K562 (cell line): Measurements from ENCODE around the gene SELENOW. TPM values are rescaled to one million over a fixed set of nuclear protein-coding genes. Genes with fewer than 3 reads are reported as not detected.

Experiments
- ATAC-seq: fragments of 200-7000 bp; cut with Tn5 transposase; 3 replicates; pipeline ENCODE4 v1.9.1; 2020; ENCODE audit warnings: moderate library complexity
- BruUV-seq: library from RNA; stranded (reverse); fragments of 400-500 nt; replicated peaks from 2 replicates; lab custom pipeline; 2021; lab: Mats Ljungman, UMichigan
- CTCF ChIA-PET: fragments of 300-600 bp; formaldehyde crosslinking; extraction: SDS; loops from one replicate; lab custom pipeline; 2021; ENCODE audit warnings: low intra/inter-chr PET ratio; lab: Yijun Ruan, JAX
- POLR2A ChIA-PET: fragments of 300-600, 350-650 bp; sonication (Branson Sonifier 250); formaldehyde crosslinking; extraction: SDS; loops from one replicate; lab custom pipeline; 2021; ENCODE audit warnings: antibody characterized with exemption, inconsistent platforms; lab: Yijun Ruan, JAX
- DNase-seq, 4 experiments: peaks; one replicate each; pipeline versions ENCODE4 v3.0.0 to v3.0.0-alpha.2; 2011 to 2018; ENCODE audit warnings: low spot score in 3 of 4, mixed read lengths in 3 of 4; ENCODE audit errors: extremely low read depth in 1 of 4
- FAIRE-seq: peaks from 2 replicates; lab custom pipeline; 2011; peaks lifted over from hg19 to GRCh38; lab: Jason Lieb, UNC
- H2AFZ ChIP-seq: 2 replicates; pipeline ENCODE4 v1.6.0; 2011; ENCODE audit warnings: low read depth, low read length, control low read depth, inconsistent platforms
- H3K27ac ChIP-seq: fragments of 200-600 bp; 3 replicates; pipeline ENCODE4 v1.8.0; 2011; ENCODE audit warnings: low read depth, mild to moderate bottlenecking, control low read depth, inconsistent platforms, low read length, moderate library complexity, mixed read lengths; ENCODE audit errors: extremely low read depth
- H3K27me3 ChIP-seq, 2 experiments: fragments of 300-600 bp in 1 of 2; 2 replicates in 1 of 2; 3 replicates in 1 of 2; pipeline versions ENCODE4 v1.6.0 to v1.8.0; 2011; ENCODE audit warnings: inconsistent platforms in 2 of 2, low read length in 2 of 2, mild to moderate bottlenecking in 1 of 2, mixed read lengths in 1 of 2, moderate library complexity in 1 of 2; ENCODE audit not compliant: control insufficient read depth in 2 of 2, insufficient read depth in 2 of 2
- H3K36me3 ChIP-seq: fragments of 300-600 bp; 3 replicates; pipeline ENCODE4 v1.8.0; 2011; ENCODE audit warnings: mild to moderate bottlenecking, low read length, inconsistent platforms; ENCODE audit not compliant: control insufficient read depth, insufficient read depth
- H3K4me1 ChIP-seq, 2 experiments: fragments of 200-600 bp in 1 of 2; replicated peaks in 1 of 2; 2 replicates in 1 of 2; 3 replicates in 1 of 2; pipeline versions ENCODE4 v1.5.1 to v1.8.0; 2011; ENCODE audit warnings: inconsistent platforms in 2 of 2, low read length in 2 of 2, mild to moderate bottlenecking in 1 of 2, mixed read lengths in 1 of 2, moderate library complexity in 1 of 2; ENCODE audit not compliant: control insufficient read depth in 2 of 2, insufficient read depth in 2 of 2
- H3K4me2 ChIP-seq: 2 replicates; pipeline ENCODE4 v1.6.1; 2011; ENCODE audit warnings: low read length, control low read depth, inconsistent platforms, mixed read lengths; ENCODE audit not compliant: insufficient read depth
- H3K4me3 ChIP-seq: fragments of 200-600 bp; sonication (generic), shearing (Covaris generic); 2 replicates; pipeline ENCODE4 v1.5.1; 2016; ENCODE audit warnings: control low read depth, inconsistent platforms
- H3K79me2 ChIP-seq: fragments of 200-600 bp; 3 replicates; pipeline ENCODE4 v1.8.0; 2011; ENCODE audit warnings: low read length, inconsistent platforms; ENCODE audit not compliant: control insufficient read depth, insufficient read depth
- H3K9ac ChIP-seq, 2 experiments: 2 replicates each; pipeline versions ENCODE4 v1.6.0 to v1.6.1; 2011; ENCODE audit warnings: low read depth in 2 of 2, low read length in 2 of 2, control low read depth in 1 of 2, inconsistent platforms in 1 of 2, mild to moderate bottlenecking in 1 of 2, mixed read lengths in 1 of 2; ENCODE audit not compliant: insufficient read depth in 1 of 2
- H3K9me1 ChIP-seq: one replicate; pipeline ENCODE4 v1.6.0; 2011; ENCODE audit warnings: inconsistent platforms, mild to moderate bottlenecking, low read length, moderate library complexity; ENCODE audit not compliant: control insufficient read depth, insufficient read depth
- H3K9me3 ChIP-seq: replicated peaks from 2 replicates; pipeline ENCODE4 v1.5.1; 2011; ENCODE audit warnings: low read depth, low read length, inconsistent platforms; ENCODE audit not compliant: control insufficient read depth, insufficient read depth
- H4K20me1 ChIP-seq: replicated peaks from 2 replicates; pipeline ENCODE4 v1.6.1; 2011; ENCODE audit warnings: low read length, inconsistent platforms, mixed read lengths; ENCODE audit not compliant: control insufficient read depth, insufficient read depth
- LARP7 ChIP-seq: fragments of 450-650 bp; IDR thresholded peaks from 2 replicates; pipeline ENCODE4 v1.6.1; 2016
- POLR2G ChIP-seq: fragments of 200-400 bp; formaldehyde crosslinking; IDR thresholded peaks from 2 replicates; pipeline ENCODE4 v1.6.1; 2017; ENCODE audit warnings: low read depth, mild to moderate bottlenecking, antibody characterized with exemption, low read length, moderate library complexity
- RBFOX2 ChIP-seq: fragments of 200-400 bp; formaldehyde crosslinking; IDR thresholded peaks from 2 replicates; pipeline ENCODE4 v1.6.1; 2017; ENCODE audit warnings: low read depth, mild to moderate bottlenecking, low read length, moderate library complexity
- WGBS: fragments of 100-300 bp; shearing (Covaris generic); methylation state at CpG from one replicate; pipeline ENCODE4 v1.1.6; 2016; ENCODE audit warnings: low coverage, mixed read lengths; ENCODE audit not compliant: insufficient coverage; ENCODE audit errors: missing lambda C conversion rate; 5-methylcytosine and 5-hydroxymethylcytosine counted together
- in situ Hi-C: fragments of 300-500 bp; cut with MboI; formaldehyde crosslinking; loops from 4 replicates; pipeline ENCODE4 v1.15.0; 2018; ENCODE audit warnings: inconsistent platforms, mixed read lengths
- intact Hi-C: fragments of 100-400 bp; cut with micrococcal nuclease; formaldehyde crosslinking; loops from 2 replicates; pipeline ENCODE4 v1.14.2; 2022
- polyA plus RNA-seq, 8 experiments: library from polyadenylated mRNA; depleted of rRNA in 4 of 8; stranded (reverse) in 5 of 8; unstranded in 3 of 8; fragments of >200 nt; fragmentation: Nextera tagmentation in 2 of 8; fragmentation: Illumina TruSeq in 1 of 8; extraction: Ambion mirVana in 2 of 8; extraction: Trizol in 1 of 8; gene quantifications; 2 replicates each; pipeline versions ENCODE4 v1.2.1 to v1.2.3, GENCODE V29; 2011 to 2014; ENCODE audit warnings: inconsistent platforms in 1 of 8, missing spikeins in 1 of 8
- total RNA-seq, 7 experiments: library from RNA; depleted of rRNA in 6 of 7; stranded (reverse); fragments of >200 nt in 6 of 7; fragmentation: Illumina TruSeq in 2 of 7; extraction: Trizol in 2 of 7; gene quantifications; 2 replicates each; pipeline versions ENCODE4 v1.2.1 to v1.2.3, GENCODE V29; 2011 to 2021; ENCODE audit warnings: low replicate concordance in 1 of 7
- TF ChIP-seq, protein P1 (sequence below): sonication (generic); formaldehyde crosslinking; IDR thresholded peaks from 2 replicates; pipeline ENCODE4 v1.8.0; 2022; ENCODE audit warnings: mild to moderate bottlenecking, missing genetic modification reagents, borderline replicate concordance
- TF ChIP-seq, protein P2 (sequence below), 2 experiments: fragments of 450-650 bp; IDR thresholded peaks; 2 replicates each; pipeline ENCODE4 v1.6.1; 2016
- TF ChIP-seq, protein P3 (sequence below): sonication (generic); formaldehyde crosslinking; IDR thresholded peaks from 2 replicates; pipeline ENCODE4 v1.8.1; 2023; ENCODE audit warnings: mild to moderate bottlenecking, missing genetic modification reagents

SELENOW gene
- total and polyA plus RNA-seq, 9 of the 15 experiments (the other 6 are each of a cell fraction or from before 2014, with no cell fraction given): 91.9 to 279 (median 156) TPM

DNA sequence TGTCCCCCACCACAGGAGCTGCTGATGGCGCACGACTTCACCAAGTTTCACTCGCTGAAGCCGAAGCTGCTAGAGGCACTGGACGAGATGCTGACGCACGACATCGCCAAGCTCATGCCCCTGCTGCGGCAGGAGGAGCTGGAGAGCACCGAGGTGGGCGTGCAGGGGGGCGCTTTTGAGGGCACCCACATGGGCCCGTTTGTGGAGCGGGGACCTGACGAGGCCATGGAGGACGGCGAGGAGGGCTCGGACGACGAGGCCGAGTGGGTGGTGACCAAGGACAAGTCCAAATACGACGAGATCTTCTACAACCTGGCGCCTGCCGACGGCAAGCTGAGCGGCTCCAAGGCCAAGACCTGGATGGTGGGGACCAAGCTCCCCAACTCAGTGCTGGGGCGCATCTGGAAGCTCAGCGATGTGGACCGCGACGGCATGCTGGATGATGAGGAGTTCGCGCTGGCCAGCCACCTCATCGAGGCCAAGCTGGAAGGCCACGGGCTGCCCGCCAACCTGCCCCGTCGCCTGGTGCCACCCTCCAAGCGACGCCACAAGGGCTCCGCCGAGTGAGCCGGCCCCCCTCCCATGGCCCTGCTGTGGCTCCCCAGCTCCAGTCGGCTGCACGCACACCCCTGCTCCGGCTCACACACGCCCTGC, 37.5 kb upstream of the SELENOW start:
- WGBS: 90% methylated on average over 40 of the region's 48 CpGs
- H4K20me1 ChIP-seq: no peaks in the 10 kb centered on the region
- in situ Hi-C loops: no loop called here
- H3K27ac ChIP-seq: no peak overlapping the region
- H3K4me1 ChIP-seq: peaks cover 23 to 27% of the 10 kb centered on the region in 2 experiments; a peak in 4 of 5 replicates
- H3K9ac ChIP-seq: no peak overlapping the region; a peak in 1 of 4 replicates
- CTCF ChIA-PET: no interaction called here
- DNase-seq: no peak
- POLR2A ChIA-PET: interaction anchor here (0.6 to 2.1 kb wide), 3 partner anchors 16 to 1640 kb away, joined by 3 to 7 read pairs (median 3); no protein-coding TSS in a partner anchor
- H3K9me3 ChIP-seq: no peaks in the 10 kb centered on the region
- TF ChIP-seq, protein P1, sequence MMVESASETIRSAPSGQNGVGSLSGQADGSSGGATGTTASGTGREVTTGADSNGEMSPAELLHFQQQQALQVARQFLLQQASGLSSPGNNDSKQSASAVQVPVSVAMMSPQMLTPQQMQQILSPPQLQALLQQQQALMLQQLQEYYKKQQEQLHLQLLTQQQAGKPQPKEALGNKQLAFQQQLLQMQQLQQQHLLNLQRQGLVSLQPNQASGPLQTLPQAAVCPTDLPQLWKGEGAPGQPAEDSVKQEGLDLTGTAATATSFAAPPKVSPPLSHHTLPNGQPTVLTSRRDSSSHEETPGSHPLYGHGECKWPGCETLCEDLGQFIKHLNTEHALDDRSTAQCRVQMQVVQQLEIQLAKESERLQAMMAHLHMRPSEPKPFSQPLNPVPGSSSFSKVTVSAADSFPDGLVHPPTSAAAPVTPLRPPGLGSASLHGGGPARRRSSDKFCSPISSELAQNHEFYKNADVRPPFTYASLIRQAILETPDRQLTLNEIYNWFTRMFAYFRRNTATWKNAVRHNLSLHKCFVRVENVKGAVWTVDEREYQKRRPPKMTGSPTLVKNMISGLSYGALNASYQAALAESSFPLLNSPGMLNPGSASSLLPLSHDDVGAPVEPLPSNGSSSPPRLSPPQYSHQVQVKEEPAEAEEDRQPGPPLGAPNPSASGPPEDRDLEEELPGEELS: no peak
- TF ChIP-seq, protein P2, sequence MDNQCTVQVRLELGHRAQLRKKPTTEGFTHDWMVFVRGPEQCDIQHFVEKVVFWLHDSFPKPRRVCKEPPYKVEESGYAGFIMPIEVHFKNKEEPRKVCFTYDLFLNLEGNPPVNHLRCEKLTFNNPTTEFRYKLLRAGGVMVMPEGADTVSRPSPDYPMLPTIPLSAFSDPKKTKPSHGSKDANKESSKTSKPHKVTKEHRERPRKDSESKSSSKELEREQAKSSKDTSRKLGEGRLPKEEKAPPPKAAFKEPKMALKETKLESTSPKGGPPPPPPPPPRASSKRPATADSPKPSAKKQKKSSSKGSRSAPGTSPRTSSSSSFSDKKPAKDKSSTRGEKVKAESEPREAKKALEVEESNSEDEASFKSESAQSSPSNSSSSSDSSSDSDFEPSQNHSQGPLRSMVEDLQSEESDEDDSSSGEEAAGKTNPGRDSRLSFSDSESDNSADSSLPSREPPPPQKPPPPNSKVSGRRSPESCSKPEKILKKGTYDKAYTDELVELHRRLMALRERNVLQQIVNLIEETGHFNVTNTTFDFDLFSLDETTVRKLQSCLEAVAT (IDR thresholded peaks at IDR 0.05): peak in 1 of 2 experiments; percentile 68; a peak in 2 of 4 replicates
- TF ChIP-seq RBFOX2: peak; percentile 36
- TF ChIP-seq, protein P3, sequence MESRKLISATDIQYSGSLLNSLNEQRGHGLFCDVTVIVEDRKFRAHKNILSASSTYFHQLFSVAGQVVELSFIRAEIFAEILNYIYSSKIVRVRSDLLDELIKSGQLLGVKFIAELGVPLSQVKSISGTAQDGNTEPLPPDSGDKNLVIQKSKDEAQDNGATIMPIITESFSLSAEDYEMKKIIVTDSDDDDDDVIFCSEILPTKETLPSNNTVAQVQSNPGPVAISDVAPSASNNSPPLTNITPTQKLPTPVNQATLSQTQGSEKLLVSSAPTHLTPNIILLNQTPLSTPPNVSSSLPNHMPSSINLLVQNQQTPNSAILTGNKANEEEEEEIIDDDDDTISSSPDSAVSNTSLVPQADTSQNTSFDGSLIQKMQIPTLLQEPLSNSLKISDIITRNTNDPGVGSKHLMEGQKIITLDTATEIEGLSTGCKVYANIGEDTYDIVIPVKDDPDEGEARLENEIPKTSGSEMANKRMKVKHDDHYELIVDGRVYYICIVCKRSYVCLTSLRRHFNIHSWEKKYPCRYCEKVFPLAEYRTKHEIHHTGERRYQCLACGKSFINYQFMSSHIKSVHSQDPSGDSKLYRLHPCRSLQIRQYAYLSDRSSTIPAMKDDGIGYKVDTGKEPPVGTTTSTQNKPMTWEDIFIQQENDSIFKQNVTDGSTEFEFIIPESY (CRISPR knock-in tag): peak; percentile 70
- TF ChIP-seq POLR2G: peak; percentile 41; the same call in 1 of the 2 replicates
- no peak for TF ChIP-seq LARP7
- TF ChIP-seq, all 486 proteins: peak for 4
- no peak for ATAC-seq
- no peaks in the 10 kb centered on the region for H3K27me3 ChIP-seq
- H3K36me3 ChIP-seq: peaks cover 27% of the 10 kb centered on the region; the same call in 2 of the 3 replicates
- no peak for FAIRE-seq
- H3K4me3 ChIP-seq: no peak overlapping the region
- no peak overlapping the region for H3K4me2 ChIP-seq
- no TSS peak for BruUV-seq
- intact Hi-C loops: no loop called here
- no peak overlapping the region for H2AFZ ChIP-seq
- H3K9me1 ChIP-seq: no peaks in the 10 kb centered on the region
- H3K79me2 ChIP-seq: peaks cover 10% of the 10 kb centered on the region
